ENCODE measurements around the gene ADSS1. TPM values are rescaled to one million over a fixed set of nuclear protein-coding genes. Genes with fewer than 3 reads are reported as not detected.
"Not testable (repeated sequence)": the region's sequence is repeated elsewhere in the genome, so short reads cannot be mapped to it uniquely, and the experiment has no call there.

ADSS1 gene
- total RNA-seq, 4 donors from 2014 or later, result 4.4 to 11.3 (median 7.1) TPM; not detected in 1

DNA sequence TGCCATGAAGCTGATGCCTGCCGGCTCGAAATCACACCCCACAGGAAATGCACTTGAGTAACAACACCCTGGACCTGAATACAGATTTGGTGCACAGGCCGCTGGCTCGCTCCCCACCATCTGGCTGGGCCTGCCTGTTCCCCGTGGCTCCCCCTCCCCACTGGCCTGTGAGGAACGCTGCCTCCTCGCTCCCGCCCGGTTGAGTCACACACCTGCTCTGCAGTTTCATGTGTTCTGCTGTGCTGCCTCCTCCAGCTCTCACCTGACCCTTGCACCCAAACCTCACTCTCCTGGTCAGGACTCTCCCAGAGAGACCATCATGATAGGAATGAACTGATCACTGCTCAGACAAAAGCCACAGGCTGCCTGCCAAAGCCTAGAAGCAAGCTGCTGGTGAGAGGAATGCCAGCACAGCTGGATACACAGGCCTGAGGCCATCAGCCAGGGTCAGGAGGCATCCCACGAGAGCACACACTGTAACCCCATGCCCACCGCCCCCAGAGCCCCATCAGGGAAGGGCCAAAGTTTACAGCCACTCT is 25.2 kb downstream of the ADSS1 start:
- intact Hi-C loops (cut with DNase I; ENCODE audit: low total_unique reads), result no loop called here
- H3K36me3 ChIP-seq, result no peaks in the 10 kb centered on the region
- peak; percentile 68 for DNase-seq
- no peaks in the 10 kb centered on the region for H3K27me3 ChIP-seq
- H3K27ac ChIP-seq, result peak overlapping the region in 3 of 4 donors; percentile 28 to 77 (median 35)
- no peak overlapping the region for H3K4me3 ChIP-seq
- no peak for TF ChIP-seq POLR2A (IDR thresholded peaks at IDR 0.05)
- TF ChIP-seq POLR2AphosphoS5 (IDR thresholded peaks at IDR 0.05), result peak in 1 of 3 donors; percentile 16
- TF ChIP-seq, protein P1, sequence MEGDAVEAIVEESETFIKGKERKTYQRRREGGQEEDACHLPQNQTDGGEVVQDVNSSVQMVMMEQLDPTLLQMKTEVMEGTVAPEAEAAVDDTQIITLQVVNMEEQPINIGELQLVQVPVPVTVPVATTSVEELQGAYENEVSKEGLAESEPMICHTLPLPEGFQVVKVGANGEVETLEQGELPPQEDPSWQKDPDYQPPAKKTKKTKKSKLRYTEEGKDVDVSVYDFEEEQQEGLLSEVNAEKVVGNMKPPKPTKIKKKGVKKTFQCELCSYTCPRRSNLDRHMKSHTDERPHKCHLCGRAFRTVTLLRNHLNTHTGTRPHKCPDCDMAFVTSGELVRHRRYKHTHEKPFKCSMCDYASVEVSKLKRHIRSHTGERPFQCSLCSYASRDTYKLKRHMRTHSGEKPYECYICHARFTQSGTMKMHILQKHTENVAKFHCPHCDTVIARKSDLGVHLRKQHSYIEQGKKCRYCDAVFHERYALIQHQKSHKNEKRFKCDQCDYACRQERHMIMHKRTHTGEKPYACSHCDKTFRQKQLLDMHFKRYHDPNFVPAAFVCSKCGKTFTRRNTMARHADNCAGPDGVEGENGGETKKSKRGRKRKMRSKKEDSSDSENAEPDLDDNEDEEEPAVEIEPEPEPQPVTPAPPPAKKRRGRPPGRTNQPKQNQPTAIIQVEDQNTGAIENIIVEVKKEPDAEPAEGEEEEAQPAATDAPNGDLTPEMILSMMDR (IDR thresholded peaks at IDR 0.05), result no peak
- no peak for TF ChIP-seq EP300 (IDR thresholded peaks at IDR 0.05; ENCODE audit: low read depth)
- H3K4me1 ChIP-seq, result peaks cover 28 to 57% (median 43%) of the 10 kb centered on the region in 4 donors
- 23 to 28% methylated on average over 7 to 10 of the region's 11 CpGs for WGBS, 2 donors (ENCODE audit: low coverage in 1 of 2)
- in situ Hi-C loops (cut with MboI; ENCODE audit: low pct_ligation_motif_present in 1 of 4, low pct_unique_long_range_greater_than_20kb in 1 of 4, low sequenced_read_pairs in 3 of 4), result no loop called here
- no peaks in the 10 kb centered on the region for H3K9me3 ChIP-seq

DNA sequence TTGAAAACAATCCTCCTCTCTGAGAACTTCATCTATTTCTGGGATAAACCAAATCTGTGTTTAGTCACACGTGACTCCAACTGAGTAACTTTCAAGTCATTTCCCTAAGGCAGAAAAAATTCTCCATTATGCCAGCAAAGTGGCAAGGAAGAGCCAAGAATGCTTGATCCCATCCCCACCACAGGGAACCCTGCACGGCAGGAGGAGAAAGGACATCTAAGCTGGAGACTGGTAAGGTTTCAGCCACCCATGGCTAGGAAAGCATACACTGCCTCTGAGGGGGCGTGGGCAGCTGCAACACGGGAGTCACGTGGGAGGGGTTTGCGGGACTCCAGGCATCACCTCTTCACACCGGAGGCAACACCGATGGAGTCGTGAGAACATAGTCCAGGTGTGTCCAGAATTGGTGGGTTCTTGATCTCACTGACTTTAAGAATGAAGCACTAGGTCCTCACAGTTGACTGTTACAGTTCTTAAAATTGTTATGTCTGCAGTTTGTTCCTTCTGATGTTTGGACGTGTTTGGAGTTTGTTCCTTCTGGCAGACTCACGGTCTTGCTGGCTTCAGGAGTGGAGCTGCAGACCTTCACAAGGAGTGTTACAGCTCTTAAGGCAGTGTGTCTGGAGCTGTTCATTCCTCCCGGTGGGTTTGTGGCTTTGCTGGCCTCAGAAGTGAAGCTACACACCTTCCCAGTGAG is 26.2 kb downstream of the ADSS1 start:
- 73 to 84% methylated on average over 6 to 12 of the region's 12 CpGs for WGBS, 2 donors (ENCODE audit: low coverage in 1 of 2)
- no peak overlapping the region for H3K27ac ChIP-seq
- intact Hi-C loops (cut with DNase I; ENCODE audit: low total_unique reads), result no loop called here

DNA sequence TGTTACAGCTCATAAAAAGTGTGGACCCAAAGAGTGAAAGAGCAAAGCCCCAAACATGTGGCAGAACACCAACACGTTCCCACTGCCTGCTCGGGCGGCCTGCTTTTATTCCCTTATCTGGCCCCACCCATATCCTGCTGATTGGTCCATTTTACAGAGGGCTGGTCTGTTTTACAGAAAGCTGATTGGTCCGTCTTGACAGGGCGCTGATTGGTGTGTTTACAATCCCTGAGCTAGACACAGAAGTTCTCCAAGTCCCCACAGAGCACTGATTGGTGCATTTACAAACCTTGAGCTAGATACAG is 26.7 kb downstream of the ADSS1 start:
- H3K27ac ChIP-seq; in situ Hi-C loops (cut with MboI; ENCODE audit: low pct_ligation_motif_present in 1 of 4, low pct_unique_long_range_greater_than_20kb in 1 of 4, low sequenced_read_pairs in 3 of 4); H3K9me3 ChIP-seq; H3K4me3 ChIP-seq; H3K36me3 ChIP-seq; H3K27me3 ChIP-seq; intact Hi-C loops (cut with DNase I; ENCODE audit: low total_unique reads); DNase-seq: not testable (repeated sequence)
- WGBS, 2 donors (ENCODE audit: low coverage in 1 of 2), result 92% methylated on average over 5 of the region's 5 CpGs; no CpG with 5 or more reads in 1 of the 2 donors
- H3K4me1 ChIP-seq, result peaks cover 35 to 65% (median 49%) of the 10 kb centered on the region in 4 donors

More for the DNA sequence above, 26.2 kb downstream of the ADSS1 start:
- H3K9me3 ChIP-seq, result no peaks in the 10 kb centered on the region
- no peaks in the 10 kb centered on the region for H3K27me3 ChIP-seq
- no peak for DNase-seq
- no peak overlapping the region for H3K4me3 ChIP-seq
- H3K4me1 ChIP-seq, result peaks cover 35 to 67% (median 49%) of the 10 kb centered on the region in 4 donors
- H3K36me3 ChIP-seq, result no peaks in the 10 kb centered on the region
- TF ChIP-seq, protein P1 (IDR thresholded peaks at IDR 0.05), result no peak
- TF ChIP-seq POLR2A (IDR thresholded peaks at IDR 0.05), result no peak
- in situ Hi-C loops (cut with MboI; ENCODE audit: low pct_ligation_motif_present in 1 of 4, low pct_unique_long_range_greater_than_20kb in 1 of 4, low sequenced_read_pairs in 3 of 4), result no loop called here

DNA sequence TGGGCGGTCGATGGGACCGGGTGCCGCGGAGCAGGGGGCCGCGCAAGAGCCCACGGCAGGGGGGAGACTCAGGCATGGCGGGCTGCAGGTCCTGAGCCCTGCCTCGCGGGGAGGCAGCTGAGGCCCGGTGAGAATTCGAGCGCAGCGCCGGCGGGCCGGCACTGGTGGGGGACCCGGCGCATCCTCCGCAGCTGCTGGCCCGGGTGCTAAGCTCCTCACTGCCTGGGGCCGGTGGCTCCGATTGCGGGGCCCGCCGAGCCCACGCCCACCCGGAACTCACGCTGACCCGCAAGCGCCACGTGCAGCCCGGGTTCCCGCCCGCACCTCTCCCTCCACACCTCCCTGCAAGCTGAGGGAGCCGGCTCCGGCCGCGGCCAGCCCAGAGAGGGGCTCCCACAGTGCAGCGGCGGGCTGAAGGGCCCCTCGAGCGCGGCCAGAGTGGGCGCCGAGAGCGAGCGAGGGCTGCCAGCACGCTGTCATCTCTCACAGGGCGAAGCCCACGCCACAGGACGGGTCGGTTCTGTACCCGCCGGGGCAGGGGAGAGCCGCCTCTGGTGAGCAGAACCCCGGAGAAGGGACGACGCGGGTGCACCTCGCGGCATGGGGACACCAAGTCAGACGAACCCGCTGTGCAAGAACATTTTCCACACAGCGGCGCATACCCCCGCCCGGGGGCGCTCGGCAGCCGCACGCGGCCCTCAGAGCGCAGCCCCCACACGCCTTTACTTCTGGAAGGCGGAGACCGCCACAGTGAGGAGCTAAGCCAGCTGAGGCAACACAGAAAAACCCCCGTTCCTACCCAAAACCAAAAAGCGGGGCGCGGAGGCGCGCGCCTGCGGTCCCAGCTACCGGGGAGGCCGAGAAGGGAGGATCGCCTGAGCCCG is 27.8 kb downstream of the ADSS1 start:
- in situ Hi-C loops (cut with MboI; ENCODE audit: low pct_ligation_motif_present in 1 of 4, low pct_unique_long_range_greater_than_20kb in 1 of 4, low sequenced_read_pairs in 3 of 4) (no loop called here), intact Hi-C loops (cut with DNase I; ENCODE audit: low total_unique reads) (no loop called here)
- Histone ChIP-seq H3K27ac (peak overlapping the region; percentile 85 to 93 (median 90)), H3K4me3 (peak overlapping the region; percentile 39 to 96 (median 91)), H3K9me3 (no peaks in the 10 kb centered on the region), H3K4me1 (peaks cover 30 to 54% (median 41%) of the 10 kb centered on the region in 4 donors), H3K36me3 (peaks cover 0 to 8% (median 0%) of the 10 kb centered on the region in 4 donors), H3K27me3 (no peaks in the 10 kb centered on the region)
- TF ChIP-seq POLR2AphosphoS5 (IDR thresholded peaks at IDR 0.05) (no peak), POLR2A (IDR thresholded peaks at IDR 0.05) (no peak), EP300 (IDR thresholded peaks at IDR 0.05; ENCODE audit: low read depth) (no peak)
- TF ChIP-seq, protein P1 (IDR thresholded peaks at IDR 0.05), result no peak
- no peak for DNase-seq
- WGBS, 2 donors (ENCODE audit: low coverage in 1 of 2), result 36 to 84% methylated on average over 5 to 83 of the region's 90 CpGs

All from transverse colon (tissue), 4 donors.